GF-D8 (cell line): ENCODE results near the gene CFAP77.

Experiments
- DNase-seq: peaks from one replicate; lab custom pipeline; 2025; lab: John Stamatoyannopoulos, UW

The CFAP77 gene

DNA sequence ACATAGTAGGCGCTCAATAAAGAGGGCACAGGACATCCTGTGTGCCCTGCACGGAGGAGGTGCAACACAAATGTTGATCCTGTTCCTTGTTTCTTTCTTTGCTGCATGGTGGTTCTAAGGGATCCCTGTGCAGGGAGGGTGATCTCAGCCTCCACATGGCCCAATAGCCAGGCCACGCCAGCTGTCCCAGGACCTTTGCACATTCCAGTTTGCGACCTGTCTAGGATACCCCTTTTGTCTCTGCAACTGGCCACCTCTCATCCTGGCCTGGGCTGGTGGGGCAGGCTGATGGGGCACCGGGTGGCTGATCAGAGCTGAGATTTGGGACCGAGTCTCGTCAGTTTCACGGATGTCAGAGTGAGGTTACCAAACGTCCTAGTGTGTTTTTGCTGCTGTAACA is 79.5 kb downstream of the CFAP77 start:
- DNase-seq, result no peak

DNA sequence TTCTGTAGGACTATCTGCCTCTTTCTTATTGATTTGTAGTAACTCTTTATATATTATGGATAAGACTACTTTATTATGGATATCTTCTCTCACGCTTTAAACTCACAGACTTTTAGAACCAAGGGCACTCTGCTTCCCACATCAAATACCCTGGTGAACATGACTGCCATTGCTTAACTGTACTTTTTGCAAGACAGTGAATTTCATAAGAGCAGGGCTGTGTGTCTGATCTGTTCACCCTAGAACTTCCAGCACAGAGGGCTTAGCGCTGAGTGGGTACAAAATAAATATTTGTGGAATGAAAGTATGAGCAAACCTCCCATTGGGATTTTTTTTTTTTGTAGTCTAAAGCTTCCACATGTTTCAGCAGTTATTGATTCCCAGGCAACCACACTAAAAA is 84.8 kb downstream of the CFAP77 start:
- no peak for DNase-seq

DNA sequence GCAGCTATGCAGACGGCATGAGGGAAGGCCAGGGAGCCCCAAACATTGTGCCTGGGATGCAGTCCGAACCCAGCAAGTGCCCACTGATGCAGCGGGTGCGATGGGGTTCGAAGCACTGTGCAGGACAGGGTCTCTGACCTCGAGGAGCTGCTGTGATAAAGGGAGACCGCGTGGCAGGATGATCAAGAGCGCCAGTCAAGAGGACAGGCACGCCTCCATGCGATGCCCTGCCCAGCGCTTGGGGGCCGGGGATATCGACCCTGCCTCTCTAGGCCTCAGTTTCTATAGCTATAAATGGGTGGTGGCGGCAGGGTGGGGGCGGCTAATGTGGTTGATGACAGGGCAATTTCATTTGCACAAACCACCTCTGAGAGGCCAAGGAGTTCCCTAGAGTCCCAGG is 87.7 kb downstream of the CFAP77 start:
- no peak for DNase-seq

DNA sequence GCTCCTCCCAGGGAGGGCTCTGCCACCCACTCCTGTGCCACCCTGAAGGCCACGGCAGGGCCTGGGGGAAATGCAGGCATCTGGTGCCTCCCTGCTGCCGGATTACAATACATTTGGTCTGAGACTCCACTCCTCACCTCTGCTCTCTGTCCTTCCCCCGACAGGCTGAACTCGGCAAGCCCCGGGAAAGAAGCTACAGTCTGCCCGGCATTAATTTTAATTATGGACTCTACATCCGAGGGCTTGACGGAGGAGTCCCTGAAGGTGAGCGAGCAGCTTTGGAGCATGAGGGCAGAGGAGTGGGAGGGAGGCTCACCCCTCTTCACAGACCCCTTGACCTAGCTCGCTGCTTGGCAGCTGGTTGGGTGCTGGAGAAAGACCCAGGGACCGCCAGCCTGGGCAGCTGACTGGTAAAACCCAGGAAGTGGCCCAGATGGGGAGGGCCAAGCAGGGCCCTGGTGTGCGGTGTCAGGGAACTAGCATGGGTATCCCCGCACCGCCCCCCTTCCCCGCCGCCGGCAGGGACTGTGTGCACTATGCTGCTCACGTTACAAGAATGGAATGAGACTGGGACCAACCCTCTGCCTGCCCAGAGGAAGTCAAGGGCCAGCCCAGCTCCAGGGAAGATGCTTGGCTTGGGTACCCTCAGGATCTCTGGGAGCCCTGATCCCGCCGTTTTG is 88.7 kb downstream of the CFAP77 start:
- no peak for DNase-seq

DNA sequence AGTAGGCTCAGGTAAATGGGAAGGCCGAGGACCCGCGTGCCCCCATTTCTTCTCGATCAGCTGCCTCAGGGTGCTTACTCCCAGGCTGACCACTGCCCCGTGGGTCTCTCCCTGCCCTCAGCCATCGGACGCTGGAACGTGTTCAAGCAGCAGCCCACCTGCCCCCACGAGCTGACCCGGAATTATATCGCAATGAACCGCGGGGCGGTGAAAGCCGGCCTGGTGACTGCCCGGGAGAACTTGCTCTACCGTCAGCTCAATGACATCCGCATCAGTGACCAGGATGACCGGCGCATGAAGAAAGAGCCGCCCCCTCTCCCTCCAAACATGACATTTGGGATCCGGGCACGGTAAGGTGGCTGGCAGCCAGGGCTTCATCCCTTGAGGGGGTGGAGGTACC is 89.2 kb downstream of the CFAP77 start:
- DNase-seq, result no peak

DNA sequence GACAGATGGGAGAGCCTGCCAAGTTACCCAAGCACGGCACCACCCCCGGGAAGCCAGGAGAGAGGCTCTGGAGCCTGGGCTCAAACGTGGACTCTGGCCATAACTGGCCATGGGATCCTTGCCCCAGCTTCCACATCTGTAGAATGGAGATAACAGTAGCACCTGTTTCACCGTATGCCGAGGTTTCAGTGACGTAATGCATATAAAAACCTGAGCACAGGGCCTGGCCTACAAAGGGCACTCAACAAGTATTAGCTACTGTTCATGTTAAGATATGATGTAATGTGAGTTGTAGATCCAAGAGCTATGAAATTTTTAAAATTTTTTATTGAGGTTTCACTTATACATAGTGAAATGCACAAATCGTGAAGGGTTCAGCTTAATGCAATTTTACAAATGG is 90.2 kb downstream of the CFAP77 start:
- no peak for DNase-seq

DNA sequence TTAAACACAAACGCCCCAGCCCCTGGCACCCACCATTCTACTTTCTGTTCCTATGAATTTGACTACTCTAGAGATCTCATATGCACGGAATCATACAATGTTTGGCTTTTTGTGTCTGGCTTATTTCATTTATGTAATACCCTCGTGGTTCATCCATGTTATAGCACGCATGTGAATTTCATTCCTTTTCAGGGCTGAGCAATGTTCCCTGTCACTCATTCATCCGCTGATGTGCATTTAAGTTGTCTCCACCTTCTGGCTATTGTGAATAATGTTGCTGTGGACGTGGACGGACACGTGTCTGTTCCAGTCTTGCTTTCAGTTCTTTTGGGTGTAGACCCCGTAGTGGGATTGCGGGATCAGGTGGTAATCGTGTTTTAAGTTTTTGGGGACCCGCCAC is 92.5 kb downstream of the CFAP77 start:
- no peak for DNase-seq

DNA sequence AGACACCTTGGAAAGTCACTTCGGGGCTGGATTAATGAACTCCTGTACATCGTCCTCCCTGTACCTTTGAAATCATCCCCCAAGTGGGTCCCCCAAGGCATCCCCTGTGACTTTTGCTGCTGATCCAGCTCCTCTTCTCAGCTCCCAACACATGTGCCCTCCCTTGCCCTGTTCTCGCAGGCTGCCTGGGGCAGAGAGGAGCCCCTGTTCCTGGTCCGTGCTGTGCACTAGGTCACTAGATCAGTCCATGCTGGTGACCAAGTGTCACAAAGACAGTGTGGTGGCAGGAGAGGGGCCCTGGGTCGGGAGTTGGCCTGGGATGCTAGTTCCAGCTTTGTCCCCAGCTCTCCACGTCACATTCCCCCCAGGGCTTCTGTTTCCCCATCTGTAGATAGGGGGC is 93.1 kb downstream of the CFAP77 start:
- no peak for DNase-seq

DNA sequence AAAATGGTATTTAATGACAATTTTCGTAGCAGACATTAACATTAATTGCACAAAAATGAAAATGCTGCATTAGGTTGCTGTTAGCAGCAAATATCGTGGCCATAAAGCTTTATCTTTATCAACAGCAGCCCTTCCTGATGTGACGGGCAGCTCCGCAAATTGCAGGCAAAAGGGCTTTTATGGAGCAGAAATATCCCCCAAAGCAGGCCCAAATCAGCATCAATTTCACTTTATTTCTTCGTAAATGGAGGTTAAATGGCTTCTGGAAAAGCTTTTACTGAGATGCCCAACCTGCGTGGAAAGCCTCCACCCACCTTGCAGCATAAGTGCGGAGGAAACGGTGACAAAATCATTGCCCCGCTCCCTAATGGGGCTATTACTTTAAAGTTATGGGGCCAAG is 94.5 kb downstream of the CFAP77 start:
- DNase-seq, result no peak

DNA sequence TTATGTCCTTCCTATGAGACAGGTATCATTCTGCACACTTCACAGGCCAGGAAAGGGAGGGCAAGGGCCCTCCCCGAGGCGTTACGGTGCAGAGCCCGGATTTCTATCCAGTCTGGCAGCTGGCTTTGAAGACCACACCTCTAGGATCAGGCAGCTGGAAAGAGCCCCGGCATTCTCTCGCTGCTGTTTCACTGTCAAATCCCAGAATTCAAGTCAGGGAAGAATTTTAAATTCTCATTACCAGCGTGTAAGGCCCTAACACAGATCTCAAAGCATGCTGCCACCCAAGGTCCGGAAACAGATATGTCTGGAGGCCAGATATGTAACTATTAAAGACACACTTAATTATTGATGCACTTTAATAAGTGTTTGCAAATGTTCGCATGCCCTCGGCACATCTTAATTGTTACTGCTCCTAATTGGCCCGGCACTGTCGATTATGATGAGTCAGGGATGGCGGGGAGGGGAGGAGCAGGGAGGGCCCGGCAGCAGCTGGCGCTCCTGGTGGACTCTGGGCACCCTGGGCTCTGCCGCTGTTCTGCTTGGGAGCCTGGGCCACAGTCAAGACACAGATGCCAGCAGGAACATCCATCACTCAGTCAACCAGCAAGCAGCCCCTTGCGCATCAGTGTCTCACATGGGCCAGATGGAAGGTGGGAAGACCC is 96.1 kb downstream of the CFAP77 start:
- DNase-seq, result no peak

DNA sequence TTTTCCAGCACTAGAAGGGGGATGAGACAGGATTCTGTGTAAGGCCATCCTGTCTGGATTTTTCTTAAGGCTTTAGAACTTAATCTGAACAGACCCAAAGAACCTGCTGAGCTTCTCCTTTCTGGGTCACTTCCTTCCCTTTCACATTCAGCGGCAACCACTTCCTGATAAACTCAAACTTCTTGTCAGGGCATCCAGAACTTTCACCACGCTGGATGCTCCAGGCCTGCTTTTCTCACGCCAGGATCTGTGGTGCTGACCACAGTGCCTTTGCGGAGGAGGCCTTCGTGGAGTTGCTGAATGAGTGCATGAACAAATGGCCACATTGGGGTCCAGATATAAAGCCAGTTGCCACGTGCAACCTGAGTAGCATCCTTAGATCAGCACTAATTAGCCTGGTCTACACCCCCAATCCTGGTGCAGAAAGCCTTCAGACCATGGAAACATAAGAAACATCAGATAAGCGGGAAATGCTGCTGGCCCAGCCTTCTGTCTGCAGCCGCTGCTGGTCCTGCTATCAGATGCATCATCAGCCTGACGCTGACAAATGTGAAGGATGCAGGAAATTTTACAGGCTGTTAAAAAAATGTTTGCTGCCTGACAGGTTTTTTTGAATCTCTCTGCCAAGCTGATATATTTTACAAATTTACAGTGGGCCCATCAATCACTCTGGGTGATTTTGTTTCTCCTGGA is 97.1 kb downstream of the CFAP77 start:
- peak; percentile 3 for DNase-seq

DNA sequence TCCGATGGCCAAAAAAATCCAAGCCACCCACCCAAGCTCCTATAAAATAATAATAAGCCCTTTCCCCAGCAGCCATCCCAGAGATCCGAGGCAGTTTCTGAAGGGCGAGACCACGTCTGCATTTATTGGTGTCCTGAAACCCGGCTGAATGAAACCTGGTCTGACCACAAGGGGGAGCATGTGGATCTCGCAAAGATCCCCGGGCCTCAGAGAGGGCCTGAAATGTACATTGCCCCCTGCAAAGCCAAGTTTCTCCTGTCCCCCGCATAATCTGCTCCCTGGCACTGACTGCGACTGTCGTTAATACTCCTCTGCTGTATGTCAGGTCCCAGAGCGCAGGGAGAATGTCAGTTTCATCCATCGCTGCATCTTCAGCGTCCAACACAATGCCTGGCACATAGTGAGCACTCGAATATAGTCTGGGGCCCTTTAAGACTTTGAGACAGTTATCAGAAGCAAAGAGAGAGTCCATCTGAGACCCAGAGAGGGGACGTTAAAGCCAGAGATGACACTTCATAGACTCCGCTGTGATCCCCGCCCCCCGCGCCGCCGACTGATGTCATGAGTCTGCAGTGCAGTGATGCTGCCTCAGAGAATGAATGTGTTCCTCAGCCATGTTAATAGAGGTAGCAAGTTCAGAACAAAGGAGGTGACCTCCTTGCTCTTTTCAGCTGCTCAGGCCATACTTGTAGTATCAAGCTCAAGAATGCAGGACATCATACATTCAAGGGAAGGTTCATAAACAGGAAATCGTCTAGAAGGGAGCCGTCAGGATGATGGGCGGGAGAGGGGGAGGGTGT is 97.9 kb downstream of the CFAP77 start:
- no peak for DNase-seq

DNA sequence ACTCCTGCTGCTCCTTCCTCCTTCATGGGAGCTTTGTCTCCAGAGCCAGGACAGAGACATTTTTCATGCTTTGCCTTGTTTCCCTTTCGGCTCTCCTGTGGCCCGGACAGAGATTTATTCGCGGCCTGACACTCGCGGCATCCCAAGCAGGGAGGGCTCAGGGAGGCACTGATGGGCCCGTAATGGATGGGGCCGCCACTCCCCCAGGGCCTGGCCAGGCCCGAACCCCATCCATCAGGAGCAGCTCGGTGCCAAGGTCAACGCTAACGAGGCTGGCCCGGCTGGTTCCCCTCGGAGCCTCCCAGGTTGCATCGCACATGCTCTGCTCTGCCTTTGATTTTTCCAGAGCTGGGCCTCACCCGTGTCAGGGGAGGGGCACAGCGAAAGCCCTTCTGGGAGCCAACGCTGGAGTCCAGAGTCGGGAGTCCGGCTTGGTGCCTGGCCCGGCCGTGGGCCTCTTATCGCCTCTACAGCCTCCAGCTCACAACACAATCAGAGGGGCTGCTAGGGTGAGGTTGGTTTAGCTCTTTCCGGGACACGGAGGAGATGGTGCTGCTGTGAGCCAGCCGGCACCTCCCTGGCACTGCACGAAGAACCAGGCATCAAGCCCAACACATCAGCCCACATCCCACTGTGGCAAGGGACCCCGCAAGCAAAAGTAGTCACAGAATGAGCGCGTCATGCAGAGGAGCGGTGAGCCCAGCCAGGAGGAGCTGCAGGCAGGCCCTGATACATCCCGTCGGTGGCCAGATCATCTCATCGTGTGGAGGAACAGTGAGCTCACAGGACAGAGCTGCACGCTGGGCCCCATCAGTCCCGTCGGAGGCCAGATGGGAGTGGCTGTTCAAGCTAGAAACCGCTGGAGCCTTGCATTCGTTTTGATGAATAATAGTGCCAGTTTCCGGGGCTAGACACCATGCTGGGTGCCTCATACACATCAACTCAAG is 100.2 kb downstream of the CFAP77 start:
- DNase-seq, result no peak

DNA sequence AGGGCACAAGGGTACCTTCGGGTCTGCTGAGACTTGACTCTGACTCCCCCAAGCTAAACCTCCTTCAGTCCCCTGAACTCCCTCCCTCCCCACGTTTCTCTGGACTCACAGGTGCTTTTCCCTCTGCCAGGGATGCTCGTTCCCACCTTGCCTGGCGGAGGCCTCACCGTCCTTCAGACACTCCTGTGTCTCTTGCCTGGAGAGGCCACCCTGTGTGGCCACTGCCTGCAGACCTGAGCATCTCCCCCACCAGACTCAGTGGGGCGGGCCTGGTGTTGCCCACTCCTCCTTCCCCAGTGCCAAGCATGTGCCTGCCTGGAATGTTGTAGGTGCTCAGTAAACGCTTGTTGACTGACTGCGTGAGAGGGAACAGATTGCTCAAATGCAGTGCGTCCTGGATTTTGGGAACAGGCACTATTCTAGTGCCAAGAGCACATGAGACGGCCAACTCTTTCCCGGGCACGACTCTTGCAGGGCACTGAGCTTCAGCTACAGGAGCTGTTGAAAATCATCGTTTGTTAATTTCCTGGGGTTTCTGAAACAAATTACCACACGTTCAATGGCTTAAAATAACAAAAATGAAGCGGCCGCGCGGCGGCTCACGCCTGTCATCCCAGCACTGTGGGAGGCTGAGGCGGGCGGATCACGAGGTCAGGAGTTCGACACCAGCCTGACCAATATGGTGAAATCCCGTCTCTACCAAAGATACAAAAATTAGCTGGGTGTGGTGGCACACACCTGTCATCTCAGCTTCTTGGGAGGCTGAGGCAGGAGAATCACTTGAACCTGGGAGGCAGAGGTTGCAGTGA is 101.4 kb downstream of the CFAP77 start:
- no peak for DNase-seq

DNA sequence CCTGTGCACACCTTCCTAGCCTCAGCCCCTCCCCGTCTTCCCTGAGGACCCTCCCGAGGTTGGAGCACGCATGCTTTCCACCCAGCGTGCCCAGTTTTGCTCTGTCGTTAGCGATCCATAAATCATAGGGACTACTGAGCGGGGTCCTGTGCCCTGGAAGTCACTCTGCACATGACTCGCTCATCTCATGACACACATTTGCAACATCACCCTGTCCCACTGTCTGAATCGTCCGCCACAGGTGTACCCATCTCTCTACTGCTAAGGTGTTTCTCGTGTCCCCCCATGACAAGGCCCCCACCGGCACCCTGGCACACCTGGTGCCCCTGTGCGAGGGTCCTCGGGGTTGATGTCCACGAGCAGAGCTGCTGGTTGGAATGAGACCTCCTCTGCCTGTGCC is 103.4 kb downstream of the CFAP77 start:
- DNase-seq, result no peak

DNA sequence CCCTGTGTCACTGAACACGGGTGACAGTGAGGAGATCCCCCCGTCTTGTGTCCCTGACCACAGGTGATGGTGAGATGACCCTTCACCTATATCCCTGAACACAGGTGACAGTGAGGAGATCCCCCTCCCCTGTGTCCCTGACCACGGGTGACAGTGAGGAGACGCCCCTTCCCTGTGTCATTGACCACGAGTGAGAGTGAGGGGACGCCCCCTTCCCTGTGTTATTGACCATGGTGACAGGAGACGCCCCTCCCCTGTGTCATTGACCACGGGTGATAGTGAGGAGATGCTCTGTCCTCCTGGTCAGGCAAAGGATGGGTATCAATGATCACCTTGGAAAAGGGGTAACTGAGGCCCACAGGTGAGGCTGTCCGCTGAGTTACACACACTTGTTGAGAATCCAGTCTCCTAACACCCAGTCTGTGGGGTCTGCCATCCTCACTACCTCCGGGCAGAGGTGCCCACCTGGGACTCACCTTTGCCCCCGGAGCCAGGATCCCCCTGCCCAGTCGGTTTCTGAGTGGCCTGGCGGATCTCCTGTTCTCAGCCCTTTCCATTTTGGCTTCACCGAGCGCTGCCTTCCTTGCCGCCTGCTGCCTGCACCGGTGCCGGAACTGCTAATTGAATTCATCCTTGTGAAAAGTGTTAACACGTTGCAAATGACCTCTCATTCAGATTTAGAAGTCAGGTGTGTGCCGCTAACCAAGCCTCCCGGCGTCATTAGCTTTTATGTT is 104.2 kb downstream of the CFAP77 start:
- DNase-seq, result no peak

DNA sequence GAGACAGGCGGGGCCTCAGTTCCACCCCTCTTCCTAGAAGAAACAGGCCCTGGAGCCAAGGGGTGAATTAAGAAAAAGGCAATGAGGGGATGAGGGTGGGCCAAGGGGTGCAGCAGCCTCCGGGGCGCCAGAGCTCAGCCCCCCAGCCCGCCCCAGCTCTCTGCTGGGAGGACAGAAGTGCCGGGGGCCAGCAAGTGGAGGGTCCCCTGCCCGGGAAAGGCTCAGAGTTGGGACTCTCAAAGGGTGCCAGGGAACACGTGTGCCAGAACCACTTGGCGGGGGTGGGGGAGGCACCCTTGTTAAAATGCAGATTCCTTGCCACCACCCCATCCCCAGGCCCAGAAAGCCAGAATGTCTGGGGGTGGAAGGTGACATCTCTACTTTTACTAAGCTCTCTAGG is 104.8 kb downstream of the CFAP77 start:
- no peak for DNase-seq

DNA sequence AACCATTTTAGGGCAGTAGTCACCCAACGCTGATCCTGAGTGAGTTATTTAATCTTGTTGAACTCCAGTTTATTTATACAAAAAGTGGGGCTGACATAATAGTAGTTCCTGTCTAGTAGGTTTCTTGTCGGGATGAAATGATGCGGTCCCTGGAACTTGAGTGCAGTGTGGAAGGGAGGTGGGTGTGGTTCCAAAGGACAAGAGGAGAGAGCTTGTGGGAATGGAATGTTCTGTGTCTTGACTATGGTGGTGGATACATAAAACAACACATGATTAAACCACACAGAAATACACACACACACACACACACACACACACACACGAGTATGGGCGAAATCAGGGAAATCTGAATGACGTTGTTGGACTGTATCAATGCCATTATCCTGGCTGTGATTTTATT is 106.3 kb downstream of the CFAP77 start:
- DNase-seq, result no peak

DNA sequence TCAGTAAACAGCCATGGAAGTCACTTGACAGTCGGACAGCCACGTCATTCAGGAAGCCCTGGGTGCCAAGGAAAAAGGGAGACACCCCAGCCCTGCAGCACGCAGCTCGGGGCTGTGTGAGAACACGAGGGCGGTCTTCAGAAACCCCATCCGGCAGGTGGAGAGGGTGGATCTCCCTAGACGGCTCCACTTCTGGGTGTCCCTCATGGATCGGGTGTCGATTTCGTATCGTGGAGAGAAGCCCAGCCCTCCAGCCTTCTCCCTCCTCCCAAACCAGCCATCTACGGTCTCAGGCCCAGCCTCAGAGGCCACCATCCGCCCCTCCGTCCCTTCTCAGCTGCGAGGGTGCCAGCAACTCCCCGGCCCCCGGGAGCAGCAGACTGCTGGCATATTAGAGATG is 106.9 kb downstream of the CFAP77 start:
- no peak for DNase-seq
